Gastrocnemius medialis (tissue), 4 donors: ENCODE results near the gene RALGAPA2.

Source experiments
- POLR2A ChIP-seq, 2 donors: fragments of 450-650 bp; IDR thresholded peaks; one replicate each; pipeline ENCODE4 v1.6.1; 2017; ENCODE audit warnings: antibody characterized with exemption in 2 of 2, mild to moderate bottlenecking in 2 of 2, moderate library complexity in 2 of 2
- TF ChIP-seq, protein P1 (sequence below), 5 experiments: fragments of 450-650 bp in 3 of 5; fragments of 200-600 bp in 2 of 5; sonication (generic) in 2 of 5; IDR thresholded peaks in 4 of 5; conservative IDR thresholded peaks in 1 of 5; 1 replicate in 4 of 5; 2 replicates in 1 of 5; pipeline ENCODE4 v1.5.1; 2016 to 2019; ENCODE audit warnings: antibody characterized with exemption in 5 of 5, mild to moderate bottlenecking in 3 of 5, moderate library complexity in 3 of 5

DNA sequence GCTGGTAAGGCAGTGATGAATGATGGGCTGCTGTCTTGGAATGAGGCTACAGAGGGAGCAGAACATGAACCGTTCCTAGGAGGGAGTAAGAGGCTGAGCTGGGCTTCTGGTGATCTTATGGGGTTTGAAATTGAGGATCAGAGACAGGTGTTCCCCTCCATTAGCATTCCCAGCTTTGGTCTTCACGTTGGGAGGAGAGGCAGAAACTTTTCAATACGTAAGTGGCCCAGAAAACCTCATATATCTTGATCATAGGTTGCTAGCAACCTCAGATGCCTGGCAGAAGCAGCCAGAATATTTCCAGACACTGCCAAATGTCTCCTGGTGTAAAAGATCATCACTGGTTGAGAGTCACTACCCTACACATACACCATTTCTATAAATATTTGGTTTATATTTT is 177.4 kb downstream of the RALGAPA2 start:
- TF ChIP-seq, protein P1, sequence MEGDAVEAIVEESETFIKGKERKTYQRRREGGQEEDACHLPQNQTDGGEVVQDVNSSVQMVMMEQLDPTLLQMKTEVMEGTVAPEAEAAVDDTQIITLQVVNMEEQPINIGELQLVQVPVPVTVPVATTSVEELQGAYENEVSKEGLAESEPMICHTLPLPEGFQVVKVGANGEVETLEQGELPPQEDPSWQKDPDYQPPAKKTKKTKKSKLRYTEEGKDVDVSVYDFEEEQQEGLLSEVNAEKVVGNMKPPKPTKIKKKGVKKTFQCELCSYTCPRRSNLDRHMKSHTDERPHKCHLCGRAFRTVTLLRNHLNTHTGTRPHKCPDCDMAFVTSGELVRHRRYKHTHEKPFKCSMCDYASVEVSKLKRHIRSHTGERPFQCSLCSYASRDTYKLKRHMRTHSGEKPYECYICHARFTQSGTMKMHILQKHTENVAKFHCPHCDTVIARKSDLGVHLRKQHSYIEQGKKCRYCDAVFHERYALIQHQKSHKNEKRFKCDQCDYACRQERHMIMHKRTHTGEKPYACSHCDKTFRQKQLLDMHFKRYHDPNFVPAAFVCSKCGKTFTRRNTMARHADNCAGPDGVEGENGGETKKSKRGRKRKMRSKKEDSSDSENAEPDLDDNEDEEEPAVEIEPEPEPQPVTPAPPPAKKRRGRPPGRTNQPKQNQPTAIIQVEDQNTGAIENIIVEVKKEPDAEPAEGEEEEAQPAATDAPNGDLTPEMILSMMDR (IDR thresholded peaks at IDR 0.05 in 4 of 5, conservative IDR thresholded peaks at IDR 0.05 in 1 of 5): no peak
- no peak for TF ChIP-seq POLR2A (IDR thresholded peaks at IDR 0.05)
